Raji (cell line): ENCODE results near the gene DOCK6.

ENCODE experiments used
- POLR2A ChIP-seq: IDR thresholded peaks from 2 replicates; pipeline ENCODE4 v1.6.1; 2011; ENCODE audit warnings: low read depth, low read length, control low read depth; ENCODE audit not compliant: insufficient read depth

Gene DOCK6

GRCh38 chr19:11165486-11166030 lies 96.8 kb downstream of the DOCK6 start:
- no peak for TF ChIP-seq POLR2A

- no peak for TF ChIP-seq POLR2A
Measured at GRCh38 chr19:11164879-11165406, 97.4 kb downstream of the DOCK6 start.

GRCh38 chr19:11164296-11164695 lies 98.0 kb downstream of the DOCK6 start:
- TF ChIP-seq POLR2A, result no peak

- no peak for TF ChIP-seq POLR2A
Measured at GRCh38 chr19:11159598-11160439, 102.5 kb downstream of the DOCK6 start.

GRCh38 chr19:11155373-11156120 lies 106.8 kb downstream of the DOCK6 start, which contains the start of gene SPC24:
SPC24 (minus strand) TSS chr19:11155782; CDS start chr19:11155776, 6 bp downstream.
- TF ChIP-seq POLR2A, result peak; percentile 91

- no peak for TF ChIP-seq POLR2A
Measured at GRCh38 chr19:11154683-11155047, 107.7 kb downstream of the DOCK6 start.

GRCh38 chr19:11152318-11153062 lies 109.8 kb downstream of the DOCK6 start:
- no peak for TF ChIP-seq POLR2A

- TF ChIP-seq POLR2A, result no peak
Measured at GRCh38 chr19:11151181-11151580, 111.1 kb downstream of the DOCK6 start.
